ENCODE measurements around the gene TTC3. TPM values are rescaled to one million over a fixed set of nuclear protein-coding genes. Genes with fewer than 3 reads are reported as not detected.
A peak's percentile ranks its signal among the peaks of the same experiment; 100 is the strongest.

Gene TTC3, protein sequence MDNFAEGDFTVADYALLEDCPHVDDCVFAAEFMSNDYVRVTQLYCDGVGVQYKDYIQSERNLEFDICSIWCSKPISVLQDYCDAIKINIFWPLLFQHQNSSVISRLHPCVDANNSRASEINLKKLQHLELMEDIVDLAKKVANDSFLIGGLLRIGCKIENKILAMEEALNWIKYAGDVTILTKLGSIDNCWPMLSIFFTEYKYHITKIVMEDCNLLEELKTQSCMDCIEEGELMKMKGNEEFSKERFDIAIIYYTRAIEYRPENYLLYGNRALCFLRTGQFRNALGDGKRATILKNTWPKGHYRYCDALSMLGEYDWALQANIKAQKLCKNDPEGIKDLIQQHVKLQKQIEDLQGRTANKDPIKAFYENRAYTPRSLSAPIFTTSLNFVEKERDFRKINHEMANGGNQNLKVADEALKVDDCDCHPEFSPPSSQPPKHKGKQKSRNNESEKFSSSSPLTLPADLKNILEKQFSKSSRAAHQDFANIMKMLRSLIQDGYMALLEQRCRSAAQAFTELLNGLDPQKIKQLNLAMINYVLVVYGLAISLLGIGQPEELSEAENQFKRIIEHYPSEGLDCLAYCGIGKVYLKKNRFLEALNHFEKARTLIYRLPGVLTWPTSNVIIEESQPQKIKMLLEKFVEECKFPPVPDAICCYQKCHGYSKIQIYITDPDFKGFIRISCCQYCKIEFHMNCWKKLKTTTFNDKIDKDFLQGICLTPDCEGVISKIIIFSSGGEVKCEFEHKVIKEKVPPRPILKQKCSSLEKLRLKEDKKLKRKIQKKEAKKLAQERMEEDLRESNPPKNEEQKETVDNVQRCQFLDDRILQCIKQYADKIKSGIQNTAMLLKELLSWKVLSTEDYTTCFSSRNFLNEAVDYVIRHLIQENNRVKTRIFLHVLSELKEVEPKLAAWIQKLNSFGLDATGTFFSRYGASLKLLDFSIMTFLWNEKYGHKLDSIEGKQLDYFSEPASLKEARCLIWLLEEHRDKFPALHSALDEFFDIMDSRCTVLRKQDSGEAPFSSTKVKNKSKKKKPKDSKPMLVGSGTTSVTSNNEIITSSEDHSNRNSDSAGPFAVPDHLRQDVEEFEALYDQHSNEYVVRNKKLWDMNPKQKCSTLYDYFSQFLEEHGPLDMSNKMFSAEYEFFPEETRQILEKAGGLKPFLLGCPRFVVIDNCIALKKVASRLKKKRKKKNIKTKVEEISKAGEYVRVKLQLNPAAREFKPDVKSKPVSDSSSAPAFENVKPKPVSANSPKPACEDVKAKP (N-terminal part only)
- total RNA-seq (ENCODE audit: low replicate concordance) = 163 and 203 TPM in 2 replicates
- long read RNA-seq, partial matches to known transcripts = 97 of 126 reads
- long read RNA-seq, other reads (novel, unspliced or antisense) = 25 of 126 reads

DNA sequence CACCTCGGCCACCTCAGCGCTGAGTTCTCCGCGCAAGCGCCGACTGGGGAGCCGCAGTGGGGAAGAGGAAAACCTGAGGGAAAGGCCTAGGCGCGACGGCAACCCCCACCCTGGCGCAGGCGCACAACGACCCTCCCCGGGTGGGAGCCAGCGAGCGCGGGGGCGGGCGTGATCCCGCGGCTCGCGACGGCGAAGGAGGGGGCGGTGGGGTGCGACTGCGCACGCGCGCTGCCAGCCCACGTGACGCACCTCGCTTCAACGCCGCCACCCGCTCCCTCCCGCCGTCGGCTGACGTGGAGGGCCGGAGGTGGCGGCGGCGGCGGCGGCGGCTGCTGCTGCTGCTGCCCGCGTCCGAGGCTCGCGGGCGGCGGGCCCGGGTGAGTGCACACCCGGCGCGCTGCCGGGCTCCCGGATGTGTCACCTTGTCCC is at the start of gene TTC3, which contains the start of gene PIGP:
TTC3 (plus strand) TSS at position 267 of the 429 bp plus-strand sequence. CDS start 14,004 bp downstream, outside the sequence.
PIGP (minus strand) TSS at position 84 of the 429 bp plus-strand sequence. CDS start 556 bp downstream, outside the sequence.
- Mint-ChIP-seq H3K36me3 (peaks cover 19% of the 10 kb centered on the region), H3K4me3 (peak within 1 kb of the TSS; percentile 98), H3K9me3 (peaks cover 3% of the 10 kb centered on the region), H3K27ac (peak within 1 kb of the TSS; percentile 98), H3K4me1 (ENCODE audit: unreplicated experiment) (peaks cover 38% of the 10 kb centered on the region), H3K27me3 (no peaks in the 10 kb centered on the region)
- DNase-seq (ENCODE audit: extremely low spot score, unreplicated experiment) = peak; percentile 100
- TF ChIP-seq, protein P1, sequence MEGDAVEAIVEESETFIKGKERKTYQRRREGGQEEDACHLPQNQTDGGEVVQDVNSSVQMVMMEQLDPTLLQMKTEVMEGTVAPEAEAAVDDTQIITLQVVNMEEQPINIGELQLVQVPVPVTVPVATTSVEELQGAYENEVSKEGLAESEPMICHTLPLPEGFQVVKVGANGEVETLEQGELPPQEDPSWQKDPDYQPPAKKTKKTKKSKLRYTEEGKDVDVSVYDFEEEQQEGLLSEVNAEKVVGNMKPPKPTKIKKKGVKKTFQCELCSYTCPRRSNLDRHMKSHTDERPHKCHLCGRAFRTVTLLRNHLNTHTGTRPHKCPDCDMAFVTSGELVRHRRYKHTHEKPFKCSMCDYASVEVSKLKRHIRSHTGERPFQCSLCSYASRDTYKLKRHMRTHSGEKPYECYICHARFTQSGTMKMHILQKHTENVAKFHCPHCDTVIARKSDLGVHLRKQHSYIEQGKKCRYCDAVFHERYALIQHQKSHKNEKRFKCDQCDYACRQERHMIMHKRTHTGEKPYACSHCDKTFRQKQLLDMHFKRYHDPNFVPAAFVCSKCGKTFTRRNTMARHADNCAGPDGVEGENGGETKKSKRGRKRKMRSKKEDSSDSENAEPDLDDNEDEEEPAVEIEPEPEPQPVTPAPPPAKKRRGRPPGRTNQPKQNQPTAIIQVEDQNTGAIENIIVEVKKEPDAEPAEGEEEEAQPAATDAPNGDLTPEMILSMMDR (conservative IDR thresholded peaks at IDR 0.05) = no peak

DNA sequence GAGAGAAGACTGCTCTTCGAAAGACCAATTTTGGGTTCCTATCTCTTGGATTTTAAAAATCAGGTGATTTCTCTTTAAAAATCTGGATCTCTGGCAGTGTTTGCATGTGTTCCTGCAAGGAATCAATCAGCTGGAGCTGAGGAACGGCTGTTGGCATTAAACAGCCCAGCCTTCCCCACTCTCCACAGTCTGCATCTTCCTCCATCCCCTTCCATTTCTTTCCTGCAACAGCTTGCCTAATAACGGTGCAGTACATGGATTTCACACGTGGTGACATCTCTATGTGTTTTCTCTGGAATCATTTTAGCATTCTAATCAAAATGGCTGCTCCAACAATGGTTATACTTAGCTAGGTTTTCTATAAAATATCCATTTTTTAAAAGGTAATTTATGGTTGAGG is 46.6 kb upstream of the TTC3 start:
- Mint-ChIP-seq H3K4me3 (no peak overlapping the region), H3K27ac (no peak overlapping the region), H3K36me3 (no peaks in the 10 kb centered on the region), H3K9me3 (no peaks in the 10 kb centered on the region), H3K27me3 (no peaks in the 10 kb centered on the region), H3K4me1 (ENCODE audit: unreplicated experiment) (peaks cover 4% of the 10 kb centered on the region)
- TF ChIP-seq, protein P1 (conservative IDR thresholded peaks at IDR 0.05) = no peak
- no peak for DNase-seq (ENCODE audit: extremely low spot score, unreplicated experiment)

DNA sequence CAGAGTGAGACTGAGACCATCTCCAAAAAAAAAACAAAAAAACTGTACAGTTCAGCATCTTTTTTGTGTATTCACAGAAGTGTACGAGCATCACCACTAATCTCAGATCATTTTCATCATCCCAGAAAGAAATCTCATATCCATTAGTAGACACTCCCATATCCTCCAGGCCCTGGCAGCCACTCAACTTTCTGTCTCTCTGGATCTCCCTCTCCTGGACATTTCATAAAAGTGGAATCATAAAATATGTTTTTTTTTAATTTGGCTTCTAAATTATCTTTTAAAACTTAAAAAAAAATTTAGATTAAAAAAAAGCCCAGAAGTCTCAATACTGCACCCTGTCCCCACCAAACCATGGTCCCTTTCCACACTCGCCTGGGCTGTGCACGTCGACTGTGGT is 44.5 kb upstream of the TTC3 start:
- no peaks in the 10 kb centered on the region for H3K9me3 Mint-ChIP-seq
- H3K27me3 Mint-ChIP-seq = no peaks in the 10 kb centered on the region
- H3K4me3 Mint-ChIP-seq = no peak overlapping the region
- TF ChIP-seq, protein P1 (conservative IDR thresholded peaks at IDR 0.05) = peak; percentile 59
- peaks cover 4% of the 10 kb centered on the region for H3K4me1 Mint-ChIP-seq (ENCODE audit: unreplicated experiment)
- H3K27ac Mint-ChIP-seq = no peak overlapping the region
- DNase-seq (ENCODE audit: extremely low spot score, unreplicated experiment) = no peak
- no peaks in the 10 kb centered on the region for H3K36me3 Mint-ChIP-seq

DNA sequence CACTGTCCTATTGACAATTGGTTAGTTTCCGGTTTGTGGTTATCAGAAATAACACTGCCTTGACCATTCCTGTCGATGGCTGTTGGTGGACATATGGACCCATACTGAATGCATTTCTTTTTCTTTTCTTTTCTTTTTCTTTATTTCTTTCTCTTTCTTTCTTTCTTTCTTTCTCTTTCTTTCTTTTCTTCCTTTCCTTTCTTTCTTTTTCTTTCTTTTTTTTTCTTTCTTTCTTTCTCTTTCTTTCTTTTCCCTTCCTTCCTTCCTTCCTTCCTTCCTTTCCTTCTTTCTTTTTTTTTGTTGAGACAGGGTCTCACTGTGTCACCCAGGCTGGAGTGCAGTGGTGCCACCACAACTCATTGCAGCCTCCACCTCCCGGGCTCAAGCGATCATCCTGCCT is 42.2 kb upstream of the TTC3 start:
- no peaks in the 10 kb centered on the region for H3K36me3 Mint-ChIP-seq
- no peaks in the 10 kb centered on the region for H3K9me3 Mint-ChIP-seq
- H3K4me3 Mint-ChIP-seq = no peak overlapping the region
- no peak overlapping the region for H3K27ac Mint-ChIP-seq
- H3K4me1 Mint-ChIP-seq (ENCODE audit: unreplicated experiment) = peaks cover 4% of the 10 kb centered on the region
- TF ChIP-seq, protein P1 (conservative IDR thresholded peaks at IDR 0.05) = no peak
- no peaks in the 10 kb centered on the region for H3K27me3 Mint-ChIP-seq
- no peak for DNase-seq (ENCODE audit: extremely low spot score, unreplicated experiment)

DNA sequence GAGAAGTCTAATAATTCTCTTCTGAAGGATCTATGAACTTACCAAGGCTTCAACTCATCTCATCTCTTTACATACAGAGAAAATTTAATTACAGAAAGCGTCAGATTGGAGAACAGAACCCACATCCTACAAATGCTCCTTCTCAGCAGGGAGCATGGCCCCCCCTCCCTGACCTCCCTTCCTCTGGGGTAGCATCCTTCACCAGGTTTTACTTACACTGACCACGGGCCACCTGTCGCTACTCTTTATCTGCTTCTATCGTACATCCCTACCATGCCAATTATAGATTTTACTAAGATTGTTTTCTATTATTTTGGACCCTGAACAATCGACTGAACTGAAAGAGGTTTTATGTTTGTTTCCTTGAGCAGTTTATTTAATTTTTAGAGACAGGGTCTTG is 40.8 kb upstream of the TTC3 start:
- Mint-ChIP-seq H3K9me3 (no peaks in the 10 kb centered on the region), H3K27ac (no peak overlapping the region), H3K4me1 (ENCODE audit: unreplicated experiment) (peaks cover 4% of the 10 kb centered on the region), H3K36me3 (no peaks in the 10 kb centered on the region), H3K27me3 (no peaks in the 10 kb centered on the region), H3K4me3 (no peak overlapping the region)
- TF ChIP-seq, protein P1 (conservative IDR thresholded peaks at IDR 0.05) = no peak
- DNase-seq (ENCODE audit: extremely low spot score, unreplicated experiment) = no peak

All from type B pancreatic cell (in vitro differentiated cells).